Colonic mucosa (tissue), 4 donors: ENCODE results near the gene NOD1. TPM values are rescaled to one million over a fixed set of nuclear protein-coding genes. Genes with fewer than 3 reads are reported as not detected.
"Not testable (repeated sequence)": the region's sequence is repeated elsewhere in the genome, so short reads cannot be mapped to it uniquely, and the experiment has no call there.

ENCODE experiments used
- DNase-seq: peaks from one replicate; pipeline ENCODE4 v3.0.0-alpha.2; 2020
- H3K27ac ChIP-seq: fragments of 200-600 bp; one replicate; pipeline ENCODE4 v1.8.0; 2021
- H3K27me3 ChIP-seq: fragments of 200-600 bp; one replicate; pipeline ENCODE4 v1.8.0; 2021
- H3K36me3 ChIP-seq: fragments of 200-600 bp; one replicate; pipeline ENCODE4 v1.8.0; 2021
- H3K4me1 ChIP-seq: fragments of 200-600 bp; one replicate; pipeline ENCODE4 v1.8.0; 2021; ENCODE audit warnings: mild to moderate bottlenecking
- H3K4me3 ChIP-seq: fragments of 200-600 bp; one replicate; pipeline ENCODE4 v1.8.0; 2021
- H3K9ac ChIP-seq, 2 donors: one replicate each; pipeline ENCODE4 v1.7.0; 2013; ENCODE audit warnings: control low read depth in 2 of 2, low read depth in 2 of 2, low read length in 2 of 2
- H3K9me3 ChIP-seq: fragments of 200-600 bp; one replicate; pipeline ENCODE4 v1.8.0; 2021
- intact Hi-C: fragments of 100-400 bp; cut with DNase I; formaldehyde crosslinking; loops from one replicate; pipeline ENCODE4 v1.14.1; 2022
- total RNA-seq, 2 donors: library from RNA; stranded (reverse); fragmentation: NEBNext Ultra II Directional in 1 of 2; extraction: Animal tissue kit (Norgen Biotek cat#: 25700) in 1 of 2; gene quantifications; one replicate each; pipeline ENCODE4 v1.2.1, GENCODE V29; 2021
- TF ChIP-seq, protein P1 (sequence below): fragments of 200-600 bp; IDR thresholded peaks from one replicate; pipeline ENCODE4 v1.8.0; 2022; ENCODE audit warnings: antibody characterized with exemption, mild to moderate bottlenecking
- donor health status: healthy.
- donor health status: DM: no; HTN: no; CAD: no.
- donor health status: DM: no; HTN: no; CAD: no.

NOD1 gene
- total RNA-seq, 2 donors from 2014 or later = 9.5 to 14.0 TPM

DNA sequence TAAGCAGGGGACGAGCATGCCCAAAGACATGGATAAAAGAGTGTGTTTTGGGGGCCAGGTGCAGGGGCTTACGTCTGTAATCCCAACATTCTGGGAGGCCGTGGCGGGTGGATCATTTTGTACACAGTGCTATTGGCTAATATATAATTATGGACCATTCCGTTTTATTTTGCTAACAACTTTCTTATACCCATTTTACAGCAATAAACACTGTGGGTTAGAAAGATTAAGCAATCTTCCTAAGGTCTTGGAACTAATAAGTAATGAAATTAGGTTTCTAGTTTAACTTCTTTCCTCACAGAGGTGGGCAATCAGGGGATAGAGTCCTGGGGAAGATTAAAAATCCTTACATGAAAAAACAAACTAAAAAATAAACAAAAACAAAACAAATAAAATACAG, 22.7 kb upstream of the NOD1 start:
- intact Hi-C loops = no loop called here
- no peak overlapping the region for H3K9ac ChIP-seq
- TF ChIP-seq, protein P1, sequence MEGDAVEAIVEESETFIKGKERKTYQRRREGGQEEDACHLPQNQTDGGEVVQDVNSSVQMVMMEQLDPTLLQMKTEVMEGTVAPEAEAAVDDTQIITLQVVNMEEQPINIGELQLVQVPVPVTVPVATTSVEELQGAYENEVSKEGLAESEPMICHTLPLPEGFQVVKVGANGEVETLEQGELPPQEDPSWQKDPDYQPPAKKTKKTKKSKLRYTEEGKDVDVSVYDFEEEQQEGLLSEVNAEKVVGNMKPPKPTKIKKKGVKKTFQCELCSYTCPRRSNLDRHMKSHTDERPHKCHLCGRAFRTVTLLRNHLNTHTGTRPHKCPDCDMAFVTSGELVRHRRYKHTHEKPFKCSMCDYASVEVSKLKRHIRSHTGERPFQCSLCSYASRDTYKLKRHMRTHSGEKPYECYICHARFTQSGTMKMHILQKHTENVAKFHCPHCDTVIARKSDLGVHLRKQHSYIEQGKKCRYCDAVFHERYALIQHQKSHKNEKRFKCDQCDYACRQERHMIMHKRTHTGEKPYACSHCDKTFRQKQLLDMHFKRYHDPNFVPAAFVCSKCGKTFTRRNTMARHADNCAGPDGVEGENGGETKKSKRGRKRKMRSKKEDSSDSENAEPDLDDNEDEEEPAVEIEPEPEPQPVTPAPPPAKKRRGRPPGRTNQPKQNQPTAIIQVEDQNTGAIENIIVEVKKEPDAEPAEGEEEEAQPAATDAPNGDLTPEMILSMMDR = no peak
- H3K4me1 ChIP-seq = no peaks in the 10 kb centered on the region
- no peak overlapping the region for H3K4me3 ChIP-seq
- H3K9me3 ChIP-seq = no peaks in the 10 kb centered on the region
- DNase-seq = no peak
- H3K36me3 ChIP-seq = no peaks in the 10 kb centered on the region
- H3K27ac ChIP-seq = no peak overlapping the region
- no peaks in the 10 kb centered on the region for H3K27me3 ChIP-seq

DNA sequence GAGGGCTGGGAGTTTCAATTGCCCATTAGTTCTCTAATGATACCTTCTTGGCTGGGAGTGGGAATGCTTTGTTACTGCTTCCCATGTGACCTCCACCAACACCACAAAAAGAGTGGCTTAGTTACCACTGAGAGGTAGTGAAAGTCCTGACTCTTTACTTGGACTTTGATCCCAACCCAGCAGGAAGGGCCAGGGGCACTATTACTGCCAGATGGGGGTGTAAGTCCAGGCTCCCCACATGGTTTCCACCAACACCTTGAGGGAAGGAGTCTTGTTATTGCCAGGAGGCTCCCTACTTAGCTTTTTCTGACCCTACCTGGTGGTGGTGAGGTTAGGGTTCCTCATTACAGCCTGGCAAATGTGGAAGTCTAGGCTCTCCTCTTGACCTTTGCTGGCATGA, 14.6 kb upstream of the NOD1 start:
- no peak for DNase-seq
- Histone ChIP-seq H3K27me3 (no peaks in the 10 kb centered on the region), H3K9ac (no peak overlapping the region), H3K9me3 (no peaks in the 10 kb centered on the region), H3K36me3 (no peaks in the 10 kb centered on the region), H3K4me3 (no peak overlapping the region), H3K4me1 (no peaks in the 10 kb centered on the region), H3K27ac (no peak overlapping the region)
- TF ChIP-seq, protein P1 = no peak
- intact Hi-C loops = no loop called here

DNA sequence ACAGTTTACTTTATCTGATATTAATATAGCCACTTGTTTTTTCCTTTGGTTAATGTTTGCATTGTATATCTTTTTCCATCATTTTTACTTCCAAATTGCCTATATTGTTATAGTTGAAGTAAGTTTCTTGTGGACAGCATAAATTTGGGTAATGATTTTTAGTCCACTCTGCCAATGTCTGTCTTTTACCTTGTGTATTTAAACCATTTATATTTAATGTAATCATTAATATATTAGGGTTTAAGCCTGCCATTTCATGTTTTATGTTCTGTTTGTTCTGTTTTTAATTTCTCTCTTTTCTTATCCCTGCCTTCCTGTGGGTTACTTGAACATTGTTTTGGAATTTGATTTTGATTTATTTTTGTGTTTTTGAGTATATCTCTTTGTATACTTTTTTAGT, 12.8 kb upstream of the NOD1 start:
- intact Hi-C loops = no loop called here
- no peaks in the 10 kb centered on the region for H3K9me3 ChIP-seq
- no peak overlapping the region for H3K27ac ChIP-seq
- no peaks in the 10 kb centered on the region for H3K36me3 ChIP-seq
- no peak overlapping the region for H3K9ac ChIP-seq
- no peak for DNase-seq
- H3K27me3 ChIP-seq = no peaks in the 10 kb centered on the region
- no peak overlapping the region for H3K4me3 ChIP-seq
- H3K4me1 ChIP-seq = no peaks in the 10 kb centered on the region
- TF ChIP-seq, protein P1 = no peak

DNA sequence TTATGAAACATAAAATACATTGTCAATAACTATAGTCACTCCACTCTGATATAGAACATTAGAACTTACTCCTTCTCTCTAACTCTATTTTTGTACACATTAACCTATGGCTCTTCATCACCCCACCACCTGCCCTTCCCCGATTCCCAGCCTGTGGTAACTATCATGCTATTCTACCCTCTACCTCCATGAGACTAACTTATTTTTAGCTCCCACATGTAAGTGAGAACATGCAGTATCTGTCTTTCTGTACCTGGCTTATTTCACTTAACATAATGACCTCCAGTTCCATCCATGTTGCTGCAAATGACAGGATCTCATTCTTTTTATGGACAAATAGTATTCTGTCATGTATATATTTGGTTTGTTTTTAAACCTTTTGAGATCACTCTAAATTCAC, 8.8 kb upstream of the NOD1 start:
- intact Hi-C loops = no loop called here
- Histone ChIP-seq H3K4me1 (no peaks in the 10 kb centered on the region), H3K36me3 (no peaks in the 10 kb centered on the region), H3K4me3 (no peak overlapping the region), H3K27me3 (no peaks in the 10 kb centered on the region), H3K9ac (no peak overlapping the region), H3K9me3 (no peaks in the 10 kb centered on the region), H3K27ac (no peak overlapping the region)
- TF ChIP-seq, protein P1 = no peak
- DNase-seq = no peak

DNA sequence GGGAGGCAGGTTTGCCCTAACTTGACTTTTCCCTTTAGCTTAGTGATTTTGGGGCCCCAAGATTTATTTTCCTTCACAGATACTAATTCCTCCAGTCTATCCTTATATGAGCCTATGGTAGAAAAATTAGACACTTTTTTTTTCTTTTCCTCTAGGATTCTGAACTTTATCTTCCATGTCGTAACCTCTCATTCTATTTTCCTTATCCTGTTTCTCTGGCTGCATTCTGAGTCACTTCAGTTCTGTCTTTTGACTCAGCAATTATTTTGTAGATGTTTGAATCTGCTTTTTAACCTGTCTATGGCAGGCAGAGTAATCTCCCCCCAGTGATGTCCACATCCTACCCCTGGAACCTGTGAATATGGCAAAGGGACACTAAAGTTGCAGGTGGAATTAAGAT, 7.1 kb upstream of the NOD1 start:
- TF ChIP-seq, protein P1 = no peak
- H3K9me3 ChIP-seq = no peaks in the 10 kb centered on the region
- intact Hi-C loops = no loop called here

DNA sequence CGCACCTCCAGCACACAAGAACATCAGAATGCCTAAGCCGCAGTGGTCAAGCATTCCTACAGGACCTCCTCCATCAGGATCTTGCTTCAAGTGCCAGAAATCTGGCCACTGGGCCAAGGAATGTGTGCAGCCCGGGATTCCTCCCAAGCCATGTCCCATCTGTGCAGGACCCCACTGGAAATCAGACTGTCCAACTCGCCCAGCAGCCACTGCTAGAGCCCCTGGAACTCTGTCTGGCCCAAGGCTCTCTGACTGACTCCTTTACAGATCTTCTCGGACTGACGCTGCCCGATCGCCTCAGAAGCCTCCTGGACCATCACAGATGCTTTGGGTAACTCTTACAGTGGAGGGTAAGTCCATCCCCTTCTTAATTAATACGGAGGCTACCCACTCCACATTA, 2.8 kb upstream of the NOD1 start:
- H3K27ac ChIP-seq, H3K9me3 ChIP-seq, H3K36me3 ChIP-seq, H3K9ac ChIP-seq, DNase-seq, intact Hi-C loops, H3K4me3 ChIP-seq, H3K4me1 ChIP-seq, H3K27me3 ChIP-seq: not testable (repeated sequence)

More for the DNA sequence above, 7.1 kb upstream of the NOD1 start:
- H3K4me3 ChIP-seq = no peak overlapping the region
- no peak for DNase-seq
- H3K9ac ChIP-seq = no peak overlapping the region
- no peak overlapping the region for H3K27ac ChIP-seq
- H3K27me3 ChIP-seq = no peaks in the 10 kb centered on the region
- no peaks in the 10 kb centered on the region for H3K4me1 ChIP-seq
- no peaks in the 10 kb centered on the region for H3K36me3 ChIP-seq
